ENCODE results near the gene NRM. TPM values are rescaled to one million over a fixed set of nuclear protein-coding genes. Genes with fewer than 3 reads are reported as not detected.
A peak's percentile ranks its signal among the peaks of the same experiment; 100 is the strongest.

NRM gene
- total RNA-seq, 1 experiment from 2014 or later = 31.2 TPM

DNA sequence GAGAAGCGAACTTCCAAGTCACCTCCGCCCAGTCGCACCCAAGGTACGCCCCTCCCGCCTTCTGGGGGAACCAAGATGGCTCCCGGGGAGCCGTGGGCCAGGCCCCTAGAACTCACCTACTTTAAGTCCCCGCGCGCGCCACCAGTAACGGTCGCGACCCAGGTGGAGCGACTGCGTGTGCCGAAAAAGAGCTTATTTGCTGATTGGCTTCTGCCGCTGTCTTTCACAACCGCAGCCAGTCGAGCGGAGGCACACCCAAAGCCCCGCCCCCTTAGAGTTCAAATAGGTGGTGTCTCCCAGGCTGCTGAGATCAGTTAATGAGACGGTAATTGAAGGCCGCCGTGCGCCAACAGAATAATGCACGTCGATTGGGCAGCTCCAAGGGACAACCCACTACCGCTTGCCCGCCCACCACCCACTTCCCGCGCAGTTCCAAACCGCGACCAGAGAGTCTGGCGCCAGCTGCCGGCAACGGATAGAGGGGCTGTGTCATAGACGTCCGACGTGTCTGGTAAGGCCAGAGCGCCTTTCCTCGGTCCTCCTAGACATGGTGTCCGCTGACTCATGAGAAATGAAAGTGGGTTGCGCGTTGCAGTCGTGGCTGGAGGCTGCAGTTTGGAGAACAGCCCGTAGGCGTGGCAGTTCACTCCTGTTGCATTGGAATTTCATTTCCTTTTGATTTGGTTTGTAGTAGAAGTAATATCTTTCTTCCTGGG is 26.5 kb upstream of the NRM start, which contains the start of gene MDC1 (continued):
- TF ChIP-seq CDX4 (CRISPR knock-in tag; IDR thresholded peaks at IDR 0.05; ENCODE audit: borderline replicate concordance) (no peak), ATF2 (CRISPR knock-in tag; IDR thresholded peaks at IDR 0.05; ENCODE audit: borderline replicate concordance, low read depth) (no peak), NFE2L1 (CRISPR knock-in tag; IDR thresholded peaks at IDR 0.05) (peak; percentile 99), ZNF138 (CRISPR knock-in tag; conservative IDR thresholded peaks at IDR 0.05) (no peak), KAT7 (CRISPR knock-in tag; IDR thresholded peaks at IDR 0.05; ENCODE audit: borderline replicate concordance) (no peak), ZNF671 (CRISPR knock-in tag; IDR thresholded peaks at IDR 0.05) (no peak), NR2C2 (CRISPR knock-in tag; IDR thresholded peaks at IDR 0.05) (no peak; the same call in 1 of the 2 replicates), AFF4 (CRISPR knock-in tag; IDR thresholded peaks at IDR 0.05; ENCODE audit: borderline replicate concordance) (peak; percentile 87; the same call in 1 of the 2 replicates), TEAD1 (CRISPR knock-in tag; IDR thresholded peaks at IDR 0.05) (0 out of 2 replicates have a peak, but pooled peaks have one; percentile 33), SP1 (CRISPR knock-in tag; conservative IDR thresholded peaks at IDR 0.05) (peak; percentile 97), NFATC4 (CRISPR knock-in tag; IDR thresholded peaks at IDR 0.05) (no peak), PRRX2 (CRISPR knock-in tag; IDR thresholded peaks at IDR 0.05) (no peak), PREB (CRISPR knock-in tag; IDR thresholded peaks at IDR 0.05; ENCODE audit: borderline replicate concordance) (no peak), ZNF423 (CRISPR knock-in tag; IDR thresholded peaks at IDR 0.05) (0 out of 2 replicates have a peak, but pooled peaks have one; percentile 10), USF2 (CRISPR knock-in tag; IDR thresholded peaks at IDR 0.05) (no peak), ZNF232 (CRISPR knock-in tag; IDR thresholded peaks at IDR 0.05) (peak; percentile 73; the same call in 1 of the 2 replicates), ZNF416 (CRISPR knock-in tag; IDR thresholded peaks at IDR 0.05) (no peak), ERG (CRISPR knock-in tag; IDR thresholded peaks at IDR 0.05) (no peak), CTCF (IDR thresholded peaks at IDR 0.05) (no peak), ZNF317 (CRISPR knock-in tag; IDR thresholded peaks at IDR 0.05; ENCODE audit: borderline replicate concordance, low read depth) (no peak)
- TF ChIP-seq, protein P1, sequence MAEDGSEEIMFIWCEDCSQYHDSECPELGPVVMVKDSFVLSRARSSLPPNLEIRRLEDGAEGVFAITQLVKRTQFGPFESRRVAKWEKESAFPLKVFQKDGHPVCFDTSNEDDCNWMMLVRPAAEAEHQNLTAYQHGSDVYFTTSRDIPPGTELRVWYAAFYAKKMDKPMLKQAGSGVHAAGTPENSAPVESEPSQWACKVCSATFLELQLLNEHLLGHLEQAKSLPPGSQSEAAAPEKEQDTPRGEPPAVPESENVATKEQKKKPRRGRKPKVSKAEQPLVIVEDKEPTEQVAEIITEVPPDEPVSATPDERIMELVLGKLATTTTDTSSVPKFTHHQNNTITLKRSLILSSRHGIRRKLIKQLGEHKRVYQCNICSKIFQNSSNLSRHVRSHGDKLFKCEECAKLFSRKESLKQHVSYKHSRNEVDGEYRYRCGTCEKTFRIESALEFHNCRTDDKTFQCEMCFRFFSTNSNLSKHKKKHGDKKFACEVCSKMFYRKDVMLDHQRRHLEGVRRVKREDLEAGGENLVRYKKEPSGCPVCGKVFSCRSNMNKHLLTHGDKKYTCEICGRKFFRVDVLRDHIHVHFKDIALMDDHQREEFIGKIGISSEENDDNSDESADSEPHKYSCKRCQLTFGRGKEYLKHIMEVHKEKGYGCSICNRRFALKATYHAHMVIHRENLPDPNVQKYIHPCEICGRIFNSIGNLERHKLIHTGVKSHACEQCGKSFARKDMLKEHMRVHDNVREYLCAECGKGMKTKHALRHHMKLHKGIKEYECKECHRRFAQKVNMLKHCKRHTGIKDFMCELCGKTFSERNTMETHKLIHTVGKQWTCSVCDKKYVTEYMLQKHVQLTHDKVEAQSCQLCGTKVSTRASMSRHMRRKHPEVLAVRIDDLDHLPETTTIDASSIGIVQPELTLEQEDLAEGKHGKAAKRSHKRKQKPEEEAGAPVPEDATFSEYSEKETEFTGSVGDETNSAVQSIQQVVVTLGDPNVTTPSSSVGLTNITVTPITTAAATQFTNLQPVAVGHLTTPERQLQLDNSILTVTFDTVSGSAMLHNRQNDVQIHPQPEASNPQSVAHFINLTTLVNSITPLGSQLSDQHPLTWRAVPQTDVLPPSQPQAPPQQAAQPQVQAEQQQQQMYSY (CRISPR knock-in tag; IDR thresholded peaks at IDR 0.05) = no peak

All from WTC11 (cell line).